Heart left ventricle (tissue), 13 donors: ENCODE measurements around the gene MAPK8IP1.

Experiments used
- CTCF ChIP-seq, 12 donors: fragments of 200-600 bp; sonication (generic) in 4 of 12; IDR thresholded peaks; one replicate each; pipeline versions ENCODE4 v1.5.0 to v1.8.0; 2018 to 2022; ENCODE audit warnings: antibody characterized with exemption in 12 of 12, mild to moderate bottlenecking in 5 of 12
- POLR2A ChIP-seq, 2 donors: fragments of 450-650 bp; IDR thresholded peaks; one replicate each; pipeline ENCODE4 v1.6.1; 2017; ENCODE audit warnings: antibody characterized with exemption in 2 of 2, mild to moderate bottlenecking in 2 of 2, moderate library complexity in 2 of 2
- donor health status: ischemic (EF 13 %, LVEDD 7.1; RV severe dilation, severe dysfunction).
- donor health status: DM: no; HTN: yes; CAD: no.
- donor health status: DM: no; HTN: no; CAD: no.
- donor health status: ischemic (EF 25% LVEDD 6.9; RV normal size, moderate dysfunction).
- donor health status: ischemic (EF 25% LVEDD 5.7; RV mildly dilated, moderate dysfunction).
- donor health status: ischemic (EF 35%, LVEDD 5.7; RV mildly dilated, moderate dysfunction).
- donor health status: nonischemic (EF 11% LVEDD 7.7; RV severe dilation, severe dysfunction).
- donor health status: DM: yes; HTN: yes; CAD: no.
- donor health status: PGD.
- donor health status: ischemic (EF 29% LVEDD 5.4; RV normal size, mild dysfunction).
- donor health status: nonischemic (EF 23%, LVEDD 6.1; RV moderate dilation, normal function).

- TF ChIP-seq CTCF (IDR thresholded peaks at IDR 0.05), result no peak
- no peak for TF ChIP-seq POLR2A (IDR thresholded peaks at IDR 0.05)
Measured at GRCh38 chr11:45839204-45839603, 46.2 kb upstream of the MAPK8IP1 start.
